Dendritic cell treated with granulocyte-macrophage colony-stimulating factor and Interleukin-4, amounts not matched to agents 40 ng/mL and 50 ng/mL, for 4 days (primary cell): ENCODE results near the gene PRIM1.
"Not testable (repeated sequence)": the region's sequence is repeated elsewhere in the genome, so short reads cannot be mapped to it uniquely, and the experiment has no call there.

Source experiments
- H3K27ac Mint-ChIP-seq: one replicate; pipeline ENCODE4 v1.8.0; 2022; ENCODE audit warnings: mild to moderate bottlenecking, mixed read lengths
- H3K27me3 Mint-ChIP-seq: one replicate; pipeline ENCODE4 v1.8.0; 2022; ENCODE audit warnings: mild to moderate bottlenecking, mixed read lengths
- H3K36me3 Mint-ChIP-seq: one replicate; pipeline ENCODE4 v1.8.0; 2022; ENCODE audit warnings: low read depth, mixed read lengths
- H3K4me1 Mint-ChIP-seq: one replicate; pipeline ENCODE4 v1.8.0; 2022; ENCODE audit warnings: low read depth, mixed read lengths
- H3K4me3 Mint-ChIP-seq: one replicate; pipeline ENCODE4 v1.8.0; 2022; ENCODE audit warnings: mild to moderate bottlenecking, moderate library complexity, mixed read lengths
- H3K9me3 Mint-ChIP-seq: one replicate; pipeline ENCODE4 v1.8.0; 2022; ENCODE audit warnings: mixed read lengths
- intact Hi-C: fragments of 100-400 bp; cut with micrococcal nuclease; formaldehyde crosslinking; loops from one replicate; pipeline ENCODE4 v1.15.0; 2022

PRIM1 gene

DNA sequence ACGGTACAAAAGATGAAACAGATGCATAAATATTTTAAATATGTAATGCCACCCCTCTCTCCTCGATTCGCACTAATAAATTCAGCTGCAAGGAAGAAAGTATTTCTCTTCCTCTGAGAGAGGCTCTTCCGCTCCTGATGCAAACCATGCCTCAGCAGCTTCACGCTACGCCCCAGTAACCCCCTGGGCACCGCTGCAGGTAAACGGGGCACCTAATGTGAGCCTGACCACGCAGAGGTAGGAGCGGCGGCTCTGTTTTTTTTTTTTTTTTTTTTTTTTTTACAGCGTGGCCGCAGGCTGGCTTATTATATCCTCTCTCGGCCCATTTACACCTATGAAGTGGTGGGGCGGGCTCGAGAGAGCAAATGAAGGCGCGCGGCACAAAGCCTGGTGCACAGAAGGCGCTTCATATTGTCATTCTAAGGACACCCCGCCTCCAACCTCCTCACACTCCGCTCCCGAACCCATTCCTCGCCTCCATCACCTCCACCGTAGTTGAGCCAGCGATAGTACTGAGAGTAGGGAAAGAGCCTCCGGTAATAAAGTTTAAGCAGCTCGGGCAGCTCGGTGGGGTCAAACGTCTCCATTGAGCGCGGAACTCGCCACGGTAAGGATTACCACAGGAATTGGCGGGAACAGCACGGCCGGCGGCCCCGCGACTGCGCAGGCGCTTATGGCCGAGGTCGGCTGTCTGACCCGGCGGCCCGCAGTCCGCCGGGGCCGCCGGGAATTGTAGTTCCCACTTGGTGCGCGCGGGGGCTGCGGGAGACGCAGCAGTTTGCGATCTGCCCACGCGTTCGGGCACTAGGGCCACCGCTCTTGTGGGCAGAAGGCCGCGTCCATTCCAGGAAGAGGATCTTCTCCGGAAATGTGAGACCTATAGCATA lies at the start of gene PRIM1:
PRIM1 (minus strand) TSS at position 612 of the 887 bp plus-strand sequence; CDS start at position 587, 25 bp downstream.
- peaks cover 6% of the 10 kb centered on the region for H3K36me3 Mint-ChIP-seq
- H3K27me3 Mint-ChIP-seq, result no peaks in the 10 kb centered on the region
- H3K4me3 Mint-ChIP-seq, result peak within 1 kb of the TSS; percentile 87
- peaks cover 51% of the 10 kb centered on the region for H3K4me1 Mint-ChIP-seq
- intact Hi-C loops, result no loop called here
- no peaks in the 10 kb centered on the region for H3K9me3 Mint-ChIP-seq
- peak within 1 kb of the TSS; percentile 74 for H3K27ac Mint-ChIP-seq

DNA sequence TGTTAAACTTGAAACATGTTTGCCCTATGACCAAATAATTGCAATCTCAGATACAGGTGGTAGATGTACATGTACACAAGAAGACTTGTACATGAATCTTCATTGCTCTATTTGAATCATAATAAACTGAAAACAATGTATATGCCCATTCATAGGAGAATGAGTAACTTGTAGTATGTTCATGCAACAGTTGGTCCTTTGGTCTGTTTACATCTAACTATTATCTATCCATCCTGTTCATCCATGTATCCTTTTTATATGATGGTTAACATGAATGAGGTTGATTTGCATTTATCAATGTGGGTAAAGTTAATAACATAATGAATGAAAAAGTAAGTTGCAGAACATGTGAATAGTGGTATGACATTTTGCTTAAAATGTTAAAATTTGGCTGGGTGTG lies 48.1 kb upstream of the PRIM1 start:
- intact Hi-C loops, result no loop called here
- no peaks in the 10 kb centered on the region for H3K4me1 Mint-ChIP-seq
- no peaks in the 10 kb centered on the region for H3K27me3 Mint-ChIP-seq
- H3K9me3 Mint-ChIP-seq, result no peaks in the 10 kb centered on the region
- no peak overlapping the region for H3K4me3 Mint-ChIP-seq
- H3K27ac Mint-ChIP-seq, result no peak overlapping the region
- H3K36me3 Mint-ChIP-seq, result no peaks in the 10 kb centered on the region

DNA sequence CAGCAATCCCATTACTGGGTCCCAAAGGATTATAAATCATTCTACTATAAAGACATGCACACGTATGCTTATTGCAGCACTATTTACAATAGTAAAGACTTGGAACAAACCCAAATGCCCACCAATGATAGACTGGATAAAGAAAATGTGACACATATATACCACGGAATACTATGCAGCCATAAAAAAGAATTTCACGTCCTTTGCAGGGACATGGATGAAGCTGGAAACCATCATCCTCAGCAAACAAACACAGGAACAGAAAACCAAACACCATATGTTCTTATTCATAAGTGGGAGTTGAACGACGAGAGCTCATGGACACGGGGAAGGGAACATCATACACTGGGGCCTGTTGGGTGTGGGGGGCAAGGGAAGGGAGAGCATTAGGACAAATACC lies 47.2 kb upstream of the PRIM1 start:
- H3K9me3 Mint-ChIP-seq, H3K27me3 Mint-ChIP-seq, H3K36me3 Mint-ChIP-seq, H3K4me3 Mint-ChIP-seq, H3K27ac Mint-ChIP-seq, intact Hi-C loops, H3K4me1 Mint-ChIP-seq: not testable (repeated sequence)

DNA sequence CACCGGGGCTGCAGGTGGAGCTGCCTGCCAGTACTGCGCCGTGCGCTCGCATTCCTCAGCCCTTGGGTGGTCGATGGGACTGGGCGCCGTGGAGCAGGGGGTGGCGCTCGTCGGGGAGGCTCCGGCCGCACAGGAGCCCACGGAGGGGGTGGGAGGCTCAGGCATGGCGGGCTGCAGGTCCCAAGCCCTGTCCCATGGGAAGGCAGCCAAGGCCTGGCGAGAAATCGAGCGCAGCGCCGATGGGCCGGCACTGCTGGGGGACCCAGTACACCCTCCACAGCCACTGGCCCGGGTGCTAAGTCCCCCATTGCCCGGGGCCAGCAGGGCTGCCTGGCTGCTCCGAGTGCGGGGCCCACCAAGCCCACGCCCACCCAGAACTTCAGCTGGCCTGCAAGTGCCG lies 43.7 kb upstream of the PRIM1 start:
- H3K4me3 Mint-ChIP-seq, H3K27me3 Mint-ChIP-seq, H3K9me3 Mint-ChIP-seq, H3K36me3 Mint-ChIP-seq, H3K4me1 Mint-ChIP-seq, H3K27ac Mint-ChIP-seq, intact Hi-C loops: not testable (repeated sequence)

DNA sequence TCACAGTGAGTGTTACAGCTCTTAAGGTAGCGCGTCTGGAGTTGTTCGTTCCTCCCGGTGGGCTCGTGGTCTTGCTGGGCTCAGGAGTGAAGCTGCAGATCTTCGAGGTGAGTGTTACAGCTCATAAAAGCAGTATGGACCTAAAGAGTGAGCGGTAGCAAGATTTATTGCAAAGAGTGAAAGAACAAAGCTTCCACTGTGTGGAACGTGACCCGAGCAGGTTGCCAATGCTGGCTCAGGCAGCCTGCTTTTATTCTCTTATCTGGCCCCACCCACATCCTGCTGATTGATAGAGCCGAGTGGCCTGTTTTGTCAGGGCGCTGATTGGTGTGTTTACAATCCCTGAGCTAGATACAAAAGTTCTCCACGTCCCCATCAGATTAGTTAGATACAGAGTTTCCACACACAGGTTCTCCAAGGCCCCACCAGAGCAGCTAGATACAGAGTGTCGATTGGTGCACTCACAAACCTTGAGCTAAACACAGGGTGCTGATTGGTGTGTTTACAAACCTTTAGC lies 43.0 kb upstream of the PRIM1 start:
- H3K9me3 Mint-ChIP-seq, H3K36me3 Mint-ChIP-seq, intact Hi-C loops, H3K4me3 Mint-ChIP-seq, H3K27ac Mint-ChIP-seq, H3K4me1 Mint-ChIP-seq, H3K27me3 Mint-ChIP-seq: not testable (repeated sequence)

DNA sequence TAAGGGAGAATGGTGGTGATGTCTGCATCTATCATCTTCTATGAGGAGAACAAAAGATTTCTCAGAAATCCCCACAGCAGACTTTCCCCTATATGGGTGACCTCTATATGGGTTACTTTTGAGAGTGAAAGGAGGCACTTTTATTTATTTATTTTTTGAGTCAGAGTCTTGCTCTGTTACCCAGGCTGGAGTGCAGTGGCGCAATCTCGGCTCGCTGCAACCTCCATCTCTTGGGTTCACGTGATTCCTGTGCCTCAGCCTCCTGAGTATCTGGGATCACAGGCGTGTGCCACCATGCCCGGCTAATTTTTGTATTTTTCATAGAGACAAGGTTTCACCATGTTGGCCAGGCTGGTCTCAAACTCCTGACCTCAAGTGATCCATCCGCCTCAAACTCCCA lies 41.0 kb upstream of the PRIM1 start:
- H3K4me3 Mint-ChIP-seq, H3K9me3 Mint-ChIP-seq, intact Hi-C loops, H3K27ac Mint-ChIP-seq, H3K36me3 Mint-ChIP-seq, H3K4me1 Mint-ChIP-seq, H3K27me3 Mint-ChIP-seq: not testable (repeated sequence)

DNA sequence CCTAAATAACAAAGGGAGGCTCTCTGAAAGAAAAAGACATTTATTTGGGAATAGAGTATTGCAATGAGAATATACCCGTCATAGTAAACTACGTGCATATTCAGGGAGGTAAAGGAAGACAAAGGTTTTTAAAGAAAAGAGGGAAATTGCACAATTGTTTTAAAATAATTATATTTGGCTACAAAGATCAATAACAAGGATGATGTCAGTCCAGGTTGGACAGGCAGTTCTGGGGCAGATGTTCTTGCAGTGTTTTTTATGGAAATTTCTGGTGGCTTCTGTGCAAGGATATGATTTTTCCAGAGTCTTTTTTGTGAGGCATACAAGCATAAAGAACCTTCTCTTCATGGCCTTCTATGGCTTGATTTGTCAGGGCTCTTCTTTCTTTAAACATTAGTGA lies 40.6 kb upstream of the PRIM1 start:
- no peak overlapping the region for H3K4me3 Mint-ChIP-seq
- H3K9me3 Mint-ChIP-seq, result no peaks in the 10 kb centered on the region
- intact Hi-C loops, result no loop called here
- H3K27me3 Mint-ChIP-seq, result peaks cover 2% of the 10 kb centered on the region
- H3K36me3 Mint-ChIP-seq, result no peaks in the 10 kb centered on the region
- H3K27ac Mint-ChIP-seq, result no peak overlapping the region
- no peaks in the 10 kb centered on the region for H3K4me1 Mint-ChIP-seq

DNA sequence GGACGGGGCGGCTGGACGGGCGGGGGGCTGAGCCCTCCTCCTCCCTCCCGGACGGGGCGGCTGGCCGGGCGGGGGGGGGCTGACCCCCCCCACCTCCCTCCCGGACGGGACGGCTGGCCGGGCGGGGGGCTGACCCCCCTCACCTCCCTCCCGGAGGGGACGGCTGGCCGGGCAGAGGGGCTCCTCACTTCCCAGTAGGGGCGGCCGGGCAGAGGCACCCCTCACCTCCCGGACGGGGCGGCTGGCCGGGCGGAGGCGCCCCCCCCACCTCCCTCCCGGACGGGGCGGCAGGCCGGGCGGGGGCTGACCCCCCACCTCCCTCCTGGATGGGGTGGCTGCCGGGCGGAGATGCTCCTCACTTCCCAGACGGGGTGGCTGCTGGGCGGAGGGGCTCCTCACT lies 37.3 kb upstream of the PRIM1 start:
- intact Hi-C loops, H3K4me3 Mint-ChIP-seq, H3K9me3 Mint-ChIP-seq, H3K27ac Mint-ChIP-seq, H3K36me3 Mint-ChIP-seq, H3K4me1 Mint-ChIP-seq: not testable (repeated sequence)
- H3K27me3 Mint-ChIP-seq, result peaks cover 11% of the 10 kb centered on the region

DNA sequence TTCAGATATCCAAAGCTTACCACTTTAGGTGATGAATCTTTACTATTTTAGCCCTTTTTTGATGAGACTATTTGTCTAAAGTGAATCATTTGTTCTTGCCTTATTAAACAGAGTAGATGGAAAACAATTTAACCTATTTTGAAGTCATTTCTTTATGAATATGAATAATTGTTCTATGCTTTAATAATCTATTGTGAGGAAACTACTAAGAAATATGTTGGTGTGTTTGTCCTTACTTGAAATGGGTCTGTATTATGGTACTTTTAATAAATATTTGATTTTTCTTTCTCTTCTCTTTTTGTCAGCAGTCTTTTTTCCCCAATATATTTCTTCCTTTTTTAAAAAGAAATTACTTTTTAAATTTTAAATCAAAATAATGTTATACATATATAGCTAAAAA lies 35.4 kb upstream of the PRIM1 start:
- intact Hi-C loops, result no loop called here
- no peaks in the 10 kb centered on the region for H3K9me3 Mint-ChIP-seq
- H3K4me1 Mint-ChIP-seq, result no peaks in the 10 kb centered on the region
- no peak overlapping the region for H3K4me3 Mint-ChIP-seq
- no peak overlapping the region for H3K27ac Mint-ChIP-seq
- H3K36me3 Mint-ChIP-seq, result no peaks in the 10 kb centered on the region
- H3K27me3 Mint-ChIP-seq, result peaks cover 12% of the 10 kb centered on the region

DNA sequence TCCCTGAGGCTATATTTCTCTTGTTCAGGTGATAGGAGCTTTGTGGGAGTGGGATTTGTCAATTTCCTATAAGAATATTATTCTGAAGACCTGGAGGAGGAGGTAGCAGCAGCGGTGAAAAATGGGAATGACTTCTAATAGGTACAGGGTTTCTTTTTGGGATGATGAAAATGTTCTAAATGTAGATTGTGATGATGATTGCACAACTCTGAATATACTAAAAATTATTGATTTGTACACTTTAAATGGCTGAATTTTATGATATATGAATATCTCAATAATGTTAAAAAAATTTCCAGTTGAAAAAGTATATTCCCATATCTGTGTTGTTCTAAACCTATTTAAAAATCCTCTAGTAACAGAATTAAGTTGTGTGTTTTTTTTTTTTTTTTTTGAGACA lies 33.8 kb upstream of the PRIM1 start:
- Mint-ChIP-seq H3K27ac (no peak overlapping the region), H3K27me3 (peaks cover 14% of the 10 kb centered on the region), H3K4me1 (no peaks in the 10 kb centered on the region), H3K36me3 (no peaks in the 10 kb centered on the region), H3K9me3 (no peaks in the 10 kb centered on the region), H3K4me3 (no peak overlapping the region)
- intact Hi-C loops, result no loop called here

DNA sequence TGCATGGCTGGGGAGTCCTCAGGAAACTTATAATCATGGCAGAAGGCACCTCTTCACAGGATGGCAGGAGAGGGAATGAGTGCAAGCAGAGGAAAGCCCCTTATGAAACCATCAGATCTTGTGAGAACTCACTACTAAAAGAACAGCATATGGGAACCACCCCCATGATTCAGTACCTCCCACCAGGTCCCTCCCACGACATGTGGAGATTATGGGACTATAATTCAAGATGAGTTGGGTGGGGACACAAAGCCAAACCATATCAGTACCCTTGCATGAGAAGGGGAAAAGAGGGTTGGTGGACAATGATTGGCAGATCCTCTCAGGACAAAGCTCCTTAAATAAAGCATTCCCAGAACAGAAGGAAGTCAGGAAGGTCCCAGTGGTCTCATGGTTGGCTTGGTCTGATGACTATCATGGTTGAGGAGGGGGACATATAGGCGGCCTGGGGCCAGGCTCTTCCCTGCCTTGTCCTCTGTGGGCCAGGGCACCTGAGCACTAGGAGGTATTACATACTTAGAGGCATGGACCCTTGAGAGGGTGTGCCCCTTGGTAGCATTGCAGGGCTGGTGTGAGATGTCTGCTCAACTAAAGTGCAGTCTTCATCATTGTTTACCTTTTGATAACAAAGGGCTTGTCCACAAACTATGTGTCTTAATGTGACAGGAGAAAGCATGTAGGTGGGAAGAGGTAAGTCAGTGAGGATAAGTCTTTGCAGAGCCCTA lies 33.2 kb upstream of the PRIM1 start:
- H3K9me3 Mint-ChIP-seq, result no peaks in the 10 kb centered on the region
- no peak overlapping the region for H3K27ac Mint-ChIP-seq
- H3K27me3 Mint-ChIP-seq, result peaks cover 14% of the 10 kb centered on the region
- H3K4me3 Mint-ChIP-seq, result no peak overlapping the region
- H3K4me1 Mint-ChIP-seq, result peaks cover 3% of the 10 kb centered on the region
- intact Hi-C loops, result no loop called here
- no peaks in the 10 kb centered on the region for H3K36me3 Mint-ChIP-seq

DNA sequence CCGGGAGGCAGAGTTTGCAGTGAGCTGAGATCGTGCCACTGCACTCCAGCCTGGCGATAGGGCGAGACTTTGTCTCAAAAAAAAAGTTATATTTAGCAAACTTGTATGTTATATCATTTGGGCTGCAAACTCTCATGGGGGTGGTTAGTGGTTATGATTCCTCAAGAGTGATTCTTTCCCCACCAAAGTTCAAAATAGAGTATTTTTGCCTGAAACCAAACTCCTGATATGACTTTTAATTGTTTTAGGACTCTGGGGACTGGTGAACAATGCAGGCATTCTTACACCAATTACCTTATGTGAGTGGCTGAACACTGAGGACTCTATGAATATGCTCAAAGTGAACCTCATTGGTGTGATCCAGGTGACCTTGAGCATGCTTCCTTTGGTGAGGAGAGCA lies 29.6 kb upstream of the PRIM1 start:
- Mint-ChIP-seq H3K36me3 (no peaks in the 10 kb centered on the region), H3K27ac (no peak overlapping the region), H3K27me3 (peaks cover 14% of the 10 kb centered on the region), H3K4me1 (peaks cover 8% of the 10 kb centered on the region), H3K9me3 (no peaks in the 10 kb centered on the region), H3K4me3 (no peak overlapping the region)
- intact Hi-C loops, result no loop called here

DNA sequence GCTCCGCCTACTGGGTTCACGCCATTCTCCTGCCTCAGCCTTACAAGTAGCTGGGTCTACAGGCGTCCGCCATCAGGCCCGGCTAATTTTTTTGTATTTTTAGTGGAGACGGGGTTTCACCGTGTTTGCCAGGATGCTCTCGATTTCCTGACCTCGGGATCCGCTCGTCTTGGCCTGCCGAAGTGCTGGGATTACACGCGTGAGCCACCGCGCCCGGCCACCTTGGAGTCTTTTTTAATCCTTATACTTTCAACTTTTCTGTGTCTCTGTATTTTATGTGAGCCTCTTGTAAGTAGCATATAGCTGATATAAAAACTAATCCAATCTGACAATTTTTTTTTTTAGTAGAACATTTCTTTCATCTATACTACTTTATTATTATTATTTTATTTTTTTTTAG lies 26.6 kb upstream of the PRIM1 start:
- Mint-ChIP-seq H3K36me3 (no peaks in the 10 kb centered on the region), H3K27ac (no peak overlapping the region), H3K4me3 (no peak overlapping the region), H3K27me3 (peaks cover 3% of the 10 kb centered on the region), H3K4me1 (peaks cover 19% of the 10 kb centered on the region), H3K9me3 (no peaks in the 10 kb centered on the region)
- intact Hi-C loops, result no loop called here

DNA sequence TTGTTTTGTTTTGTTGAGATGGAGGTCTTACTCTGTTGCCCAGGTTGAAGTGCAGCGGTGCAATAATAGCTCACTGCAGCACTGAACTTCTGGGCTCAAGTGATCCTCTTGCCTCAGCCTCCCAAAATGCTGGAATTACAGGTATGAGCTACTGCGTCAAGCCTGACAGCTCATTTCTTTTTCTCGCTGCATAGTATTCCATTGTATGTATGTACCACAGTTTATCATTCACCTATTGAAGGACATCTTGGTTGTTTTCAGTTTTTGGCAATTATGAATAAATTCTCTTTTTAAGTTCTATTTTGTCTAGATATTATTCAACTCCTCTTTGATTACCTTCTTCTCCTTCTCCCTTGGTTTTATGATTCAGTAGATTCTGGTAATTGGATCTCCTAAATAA lies 24.5 kb upstream of the PRIM1 start:
- Mint-ChIP-seq H3K4me3 (no peak overlapping the region), H3K36me3 (no peaks in the 10 kb centered on the region), H3K9me3 (no peaks in the 10 kb centered on the region), H3K27me3 (peaks cover 3% of the 10 kb centered on the region), H3K27ac (no peak overlapping the region), H3K4me1 (peaks cover 26% of the 10 kb centered on the region)
- intact Hi-C loops, result no loop called here
